WI38 (cell line): ENCODE measurements around the gene SELENOK.

Experiments
- H3K4me3 ChIP-seq: 2 replicates; pipeline ENCODE4 v1.5.1; 2011; ENCODE audit warnings: low read depth, mild to moderate bottlenecking, control low read depth, low read length
- TF ChIP-seq, protein P1 (sequence below): IDR thresholded peaks from 2 replicates; pipeline ENCODE4 v1.5.1; 2012; ENCODE audit warnings: low read depth, mild to moderate bottlenecking, control low read depth, low read length

The SELENOK gene

DNA sequence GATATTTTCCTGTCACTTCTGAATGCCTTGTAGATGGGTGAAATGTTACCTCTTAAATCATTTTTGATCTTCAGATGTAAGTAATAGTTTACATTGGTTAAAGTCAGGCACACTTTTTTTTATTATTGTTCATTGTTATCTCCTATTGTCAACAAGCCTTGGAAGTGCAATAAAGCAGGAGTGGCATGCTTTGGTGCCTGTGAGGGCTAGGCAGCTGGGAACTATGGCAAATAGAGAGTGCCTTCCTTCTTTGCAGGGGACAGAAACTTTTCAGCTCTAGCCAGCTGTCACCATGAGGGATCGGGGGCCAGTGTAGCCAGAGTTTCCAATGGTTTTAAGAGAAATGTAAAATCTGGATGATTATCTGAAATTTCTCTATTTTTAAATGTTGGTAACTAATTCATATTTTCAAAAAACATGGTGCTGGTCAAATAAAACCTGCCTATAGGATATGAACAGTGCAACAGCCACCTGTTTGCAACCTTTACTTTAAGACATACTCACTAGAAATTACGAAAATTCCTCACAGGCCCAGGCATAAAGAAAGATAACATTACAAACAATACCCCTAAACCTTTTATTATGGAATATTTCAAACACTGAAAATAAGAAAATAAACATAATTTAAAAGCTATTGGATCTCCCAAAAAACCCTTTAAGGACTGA is 9.1 kb upstream of the SELENOK start:
- no peak overlapping the region for H3K4me3 ChIP-seq
- TF ChIP-seq, protein P1, sequence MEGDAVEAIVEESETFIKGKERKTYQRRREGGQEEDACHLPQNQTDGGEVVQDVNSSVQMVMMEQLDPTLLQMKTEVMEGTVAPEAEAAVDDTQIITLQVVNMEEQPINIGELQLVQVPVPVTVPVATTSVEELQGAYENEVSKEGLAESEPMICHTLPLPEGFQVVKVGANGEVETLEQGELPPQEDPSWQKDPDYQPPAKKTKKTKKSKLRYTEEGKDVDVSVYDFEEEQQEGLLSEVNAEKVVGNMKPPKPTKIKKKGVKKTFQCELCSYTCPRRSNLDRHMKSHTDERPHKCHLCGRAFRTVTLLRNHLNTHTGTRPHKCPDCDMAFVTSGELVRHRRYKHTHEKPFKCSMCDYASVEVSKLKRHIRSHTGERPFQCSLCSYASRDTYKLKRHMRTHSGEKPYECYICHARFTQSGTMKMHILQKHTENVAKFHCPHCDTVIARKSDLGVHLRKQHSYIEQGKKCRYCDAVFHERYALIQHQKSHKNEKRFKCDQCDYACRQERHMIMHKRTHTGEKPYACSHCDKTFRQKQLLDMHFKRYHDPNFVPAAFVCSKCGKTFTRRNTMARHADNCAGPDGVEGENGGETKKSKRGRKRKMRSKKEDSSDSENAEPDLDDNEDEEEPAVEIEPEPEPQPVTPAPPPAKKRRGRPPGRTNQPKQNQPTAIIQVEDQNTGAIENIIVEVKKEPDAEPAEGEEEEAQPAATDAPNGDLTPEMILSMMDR = no peak

DNA sequence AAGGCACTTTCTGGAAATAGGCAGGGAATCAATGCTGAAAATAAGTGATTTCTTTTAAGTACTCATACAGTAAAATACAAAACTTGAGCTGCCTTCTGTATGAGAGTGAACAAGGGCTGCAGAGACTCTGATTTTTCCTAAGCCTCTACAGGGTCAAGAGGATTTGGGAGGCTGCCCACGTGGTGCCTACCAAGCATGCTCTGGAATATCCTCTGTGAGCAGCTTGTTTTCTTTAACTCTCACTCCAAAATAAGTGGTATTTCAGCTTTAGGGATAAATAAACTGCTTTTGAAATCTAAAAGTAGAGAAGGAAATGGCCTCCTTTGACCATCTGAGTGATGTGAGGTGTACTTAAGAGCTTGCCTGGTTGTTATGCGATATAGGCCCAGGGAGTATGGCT is 8.1 kb upstream of the SELENOK start:
- TF ChIP-seq, protein P1 = no peak
- H3K4me3 ChIP-seq = no peak overlapping the region

DNA sequence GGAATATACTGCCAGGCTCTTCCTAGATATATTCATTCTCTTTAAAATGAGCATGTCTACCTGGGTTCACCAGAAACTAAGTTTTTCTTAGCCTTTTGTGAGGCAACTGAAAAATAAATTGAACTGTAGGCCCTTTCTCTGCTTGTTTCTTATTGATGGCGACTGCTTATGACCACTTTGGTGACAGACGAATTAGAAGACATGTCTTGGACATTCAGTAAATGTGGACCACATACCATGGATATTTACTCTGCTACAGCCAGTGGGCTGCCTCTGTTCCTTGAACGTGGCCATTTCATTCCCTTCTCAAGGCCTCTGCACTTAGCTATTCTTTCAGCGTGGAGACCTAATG is 603 bp upstream of the SELENOK start:
- TF ChIP-seq, protein P1 = no peak
- H3K4me3 ChIP-seq = peak overlapping the region; percentile 97

DNA sequence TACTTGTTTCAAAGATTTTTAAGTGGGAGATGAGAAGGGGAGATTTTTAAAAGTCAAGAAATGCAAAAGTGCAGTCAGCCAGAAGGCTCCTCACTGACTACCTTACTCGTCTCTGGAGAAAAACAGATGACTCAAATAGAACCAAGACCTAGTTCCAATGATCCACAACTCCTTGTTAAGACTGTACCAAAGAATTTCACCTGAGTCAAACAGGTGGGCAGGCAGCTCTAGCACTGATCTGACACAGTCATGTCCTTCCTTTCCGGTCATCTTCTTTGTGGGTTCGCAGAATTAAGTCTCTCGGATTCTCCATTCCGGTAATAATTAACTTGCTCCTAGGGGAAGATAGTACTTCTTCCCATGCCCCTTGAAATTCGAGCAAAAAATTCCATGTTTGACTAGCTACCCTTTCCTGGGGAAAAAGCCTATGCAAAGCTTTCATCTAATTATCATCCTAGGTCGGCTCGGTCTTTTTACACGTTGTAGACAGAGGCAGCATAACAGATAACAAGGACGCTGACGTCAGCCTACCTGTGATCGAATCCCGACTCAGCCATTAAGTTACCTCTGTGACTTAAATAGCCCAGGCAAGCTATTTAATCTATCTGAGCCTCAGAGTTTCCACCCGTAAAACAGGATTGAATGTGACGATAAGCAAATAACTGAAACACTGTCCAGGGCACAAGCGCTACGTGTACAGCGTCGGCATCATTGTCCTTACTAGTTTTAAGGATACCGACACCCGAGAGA is 758 bp downstream of the SELENOK start:
- H3K4me3 ChIP-seq = peak overlapping the region; percentile 97
- TF ChIP-seq, protein P1 = no peak

DNA sequence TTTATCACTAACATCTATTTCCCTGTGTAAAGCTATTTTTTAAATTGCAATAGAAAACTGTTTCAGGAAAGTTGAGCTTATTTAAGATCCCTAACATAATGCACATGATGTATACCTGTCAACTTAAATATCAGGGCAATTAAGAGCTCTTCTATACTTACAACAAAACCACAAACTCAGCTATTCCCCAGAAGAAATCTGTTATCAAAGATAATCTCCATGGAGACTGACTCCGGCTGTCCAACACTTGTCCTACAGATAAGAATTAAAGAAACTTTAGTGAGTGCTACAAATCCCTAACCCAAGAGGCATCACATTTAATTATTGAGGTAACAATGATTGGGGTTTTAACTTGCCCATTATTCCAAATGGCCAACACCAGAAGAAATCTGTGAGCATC is 3.4 kb downstream of the SELENOK start:
- TF ChIP-seq, protein P1 = no peak
- no peak overlapping the region for H3K4me3 ChIP-seq

DNA sequence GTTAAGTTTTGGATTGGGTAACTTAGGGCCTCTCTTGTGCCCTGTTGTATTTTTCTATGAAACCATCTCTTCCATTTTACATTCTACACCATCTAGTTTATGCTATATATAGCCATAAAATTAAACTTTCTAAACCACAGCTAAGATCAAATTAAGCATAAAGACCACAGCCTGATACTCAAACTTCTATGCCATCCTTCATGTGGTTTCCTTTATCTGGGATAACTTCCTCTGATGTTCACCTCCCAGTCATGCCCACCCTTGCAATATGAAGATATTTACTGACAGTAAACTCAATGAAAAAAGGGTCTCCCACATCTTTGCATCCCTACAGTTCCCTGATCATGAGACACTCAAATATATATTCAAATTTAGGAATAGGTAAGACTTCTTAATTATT is 4.2 kb downstream of the SELENOK start:
- TF ChIP-seq, protein P1 = no peak
- no peak overlapping the region for H3K4me3 ChIP-seq

DNA sequence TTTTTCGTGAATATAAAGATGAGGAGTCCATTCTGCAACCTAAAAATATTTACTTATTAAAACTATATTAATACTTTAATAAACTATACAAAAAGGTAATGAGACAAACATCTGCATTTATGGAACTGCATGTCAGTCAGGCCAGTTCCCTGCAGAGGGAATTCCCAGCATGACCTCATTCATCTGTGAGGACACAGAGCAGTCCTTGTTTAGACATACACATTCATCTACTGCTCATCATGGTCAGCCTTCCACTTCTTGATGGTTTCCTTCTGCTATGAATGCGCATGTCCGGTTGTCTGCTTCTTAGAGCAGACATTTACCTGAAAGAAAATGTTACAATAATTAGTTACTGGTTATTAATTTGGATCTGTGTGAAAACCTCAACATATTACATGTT is 6.4 kb downstream of the SELENOK start:
- TF ChIP-seq, protein P1 = no peak

More for the DNA sequence above, 6.4 kb downstream of the SELENOK start:
- H3K4me3 ChIP-seq = no peak overlapping the region
